Measurements from ENCODE around the gene MKNK2.
"Not testable (repeated sequence)": the region's sequence is repeated elsewhere in the genome, so short reads cannot be mapped to it uniquely, and the experiment has no call there.

The MKNK2 gene

DNA sequence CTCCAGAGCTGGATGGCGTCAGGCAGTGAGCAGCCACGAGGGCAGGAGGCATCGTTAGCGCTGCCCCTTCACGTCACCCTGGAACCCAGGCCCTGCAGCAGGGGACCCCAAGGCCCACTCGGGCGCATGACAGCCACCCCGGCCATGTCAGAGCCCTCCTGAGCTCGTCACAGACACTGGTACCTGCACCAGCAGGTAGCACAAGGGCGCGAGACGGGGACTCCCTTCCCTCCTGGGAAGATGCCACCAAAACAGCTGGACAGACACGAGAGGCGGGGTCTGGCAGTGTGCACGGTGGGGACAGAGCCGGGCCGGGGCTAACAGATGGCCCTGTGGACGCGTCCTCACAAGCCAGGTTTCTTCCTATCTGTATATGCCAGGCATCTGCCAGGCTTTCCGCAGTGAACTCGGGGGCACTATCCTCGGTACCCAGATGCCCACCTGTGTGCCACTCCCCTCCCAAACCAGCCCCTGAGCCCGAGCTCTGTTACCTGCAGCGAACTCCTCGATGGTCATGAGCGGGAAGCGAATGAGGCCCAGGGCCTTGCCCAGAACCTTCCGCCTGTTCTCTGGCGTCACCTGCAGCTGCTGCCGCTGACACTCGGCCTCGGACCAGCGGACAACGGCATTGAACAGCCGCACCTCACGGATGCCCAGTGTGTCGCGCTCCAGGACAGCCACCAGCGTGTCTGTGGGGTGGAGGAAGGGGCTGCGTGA, 61.4 kb downstream of the MKNK2 start:
- DNase-seq = no peak

DNA sequence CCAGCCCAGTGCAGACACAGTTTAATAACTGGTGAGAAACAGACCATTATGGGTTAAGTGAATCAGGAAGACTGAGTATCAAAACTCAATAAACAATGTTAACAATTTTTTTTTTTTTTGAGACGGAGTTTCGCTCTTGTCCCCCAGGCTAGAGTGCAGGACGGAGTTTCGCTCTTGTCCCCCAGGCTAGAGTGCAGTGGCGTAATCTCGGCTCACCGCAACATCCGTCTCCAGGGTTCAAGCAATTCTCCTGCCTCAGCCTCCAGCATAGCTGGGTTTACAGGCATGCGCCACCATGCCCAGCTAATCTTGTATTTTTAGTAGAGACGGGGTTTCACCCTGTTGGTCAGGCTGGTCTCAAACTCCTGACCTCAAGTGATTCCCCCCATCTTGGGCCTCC, 62.6 kb downstream of the MKNK2 start:
- not testable (repeated sequence) for DNase-seq

Measured in effector CD8-positive, alpha-beta T cell (primary cell).